SK-N-SH (cell line): ENCODE results near the gene MS4A15. TPM values are rescaled to one million over a fixed set of nuclear protein-coding genes. Genes with fewer than 3 reads are reported as not detected.

Experiments
- CTCF ChIA-PET: fragments of 300-600, 350-600 bp; formaldehyde crosslinking; extraction: SDS; loops from one replicate; lab custom pipeline; 2021; lab: Yijun Ruan, JAX
- POLR2A ChIA-PET: fragments of 350-600 bp; sonication (Branson Sonifier 250); formaldehyde crosslinking; extraction: SDS; loops from one replicate; lab custom pipeline; 2020; ENCODE audit warnings: antibody characterized with exemption, inconsistent platforms; lab: Yijun Ruan, JAX
- DNase-seq: peaks from one replicate; pipeline ENCODE4 v3.0.0; 2012
- H2AFZ ChIP-seq: fragments of 200-600 bp; sonication (generic); 2 replicates; pipeline ENCODE4 v1.8.1; 2016; ENCODE audit warnings: antibody characterized with exemption, mild to moderate bottlenecking, low read depth
- H3F3A ChIP-seq: fragments of 200-600 bp; sonication (generic); replicated peaks from 2 replicates; pipeline ENCODE3; 2016; ENCODE audit warnings: antibody characterized with exemption, mild to moderate bottlenecking; ENCODE audit not compliant: insufficient read depth
- H3K27ac ChIP-seq, 2 experiments: fragments of 200-500 bp in 1 of 2; fragments of 200-600 bp in 1 of 2; sonication (Bioruptor generic) in 1 of 2; sonication (generic), shearing (Covaris generic) in 1 of 2; 2 replicates each; pipeline versions ENCODE4 v1.5.1 to v1.6.1; 2014 to 2016; ENCODE audit warnings: low read depth in 2 of 2, inconsistent platforms in 1 of 2, low read length in 1 of 2, mild to moderate bottlenecking in 1 of 2, mixed read lengths in 1 of 2
- H3K27me3 ChIP-seq: fragments of 200-600 bp; sonication (generic), shearing (Covaris generic); 2 replicates; pipeline ENCODE4 v1.6.1; 2016; ENCODE audit warnings: mixed run types; ENCODE audit not compliant: insufficient read depth
- H3K36me3 ChIP-seq, 2 experiments: fragments of 200-500 bp in 1 of 2; fragments of 200-600 bp in 1 of 2; sonication (Bioruptor generic) in 1 of 2; sonication (generic) in 1 of 2; replicated peaks in 1 of 2; 2 replicates each; pipeline versions ENCODE3 to v1.5.1; 2014 to 2016; ENCODE audit warnings: low read length in 1 of 2, mild to moderate bottlenecking in 1 of 2; ENCODE audit not compliant: insufficient read depth in 2 of 2, control insufficient read depth in 1 of 2
- H3K4me1 ChIP-seq, 2 experiments: fragments of 200-500 bp in 1 of 2; fragments of 200-600 bp in 1 of 2; sonication (Bioruptor generic) in 1 of 2; sonication (generic), shearing (Covaris generic) in 1 of 2; 2 replicates each; pipeline versions ENCODE4 v1.5.1 to v1.6.1; 2014 to 2016; ENCODE audit warnings: low read depth in 1 of 2, low read length in 1 of 2, mixed run types in 1 of 2; ENCODE audit not compliant: insufficient read depth in 2 of 2, control insufficient read depth in 1 of 2
- H3K4me2 ChIP-seq: fragments of 200-600 bp; sonication (generic), shearing (Covaris generic); 2 replicates; pipeline ENCODE4 v1.6.1; 2017; ENCODE audit warnings: mixed run types
- H3K4me3 ChIP-seq, 2 experiments: fragments of 200-500 bp in 1 of 2; fragments of 200-600 bp in 1 of 2; sonication (Bioruptor generic) in 1 of 2; sonication (generic), shearing (Covaris generic) in 1 of 2; 2 replicates each; pipeline versions ENCODE4 v1.5.1 to v1.8.1; 2014 to 2016; ENCODE audit warnings: low read depth in 2 of 2, inconsistent platforms in 1 of 2, low read length in 1 of 2, mild to moderate bottlenecking in 1 of 2, mixed read lengths in 1 of 2, moderate library complexity in 1 of 2
- H3K79me2 ChIP-seq: fragments of 200-600 bp; sonication (generic); 2 replicates; pipeline ENCODE4 v1.8.1; 2017; ENCODE audit warnings: mild to moderate bottlenecking; ENCODE audit not compliant: insufficient read depth
- H3K9ac ChIP-seq: fragments of 200-600 bp; sonication (generic); 2 replicates; pipeline ENCODE4 v1.6.1; 2017; ENCODE audit warnings: mixed run types
- H3K9me2 ChIP-seq: fragments of 200-600 bp; sonication (generic); 2 replicates; pipeline ENCODE4 v1.6.1; 2017; ENCODE audit warnings: mixed run types
- H3K9me3 ChIP-seq: fragments of 200-600 bp; sonication (generic); 2 replicates; pipeline ENCODE4 v1.6.1; 2017; ENCODE audit warnings: mixed run types, mild to moderate bottlenecking, moderate library complexity
- H4K20me1 ChIP-seq: fragments of 200-600 bp; sonication (generic); 2 replicates; pipeline ENCODE4 v1.6.1; 2017; ENCODE audit warnings: mild to moderate bottlenecking, mixed run types; ENCODE audit not compliant: insufficient read depth
- CTCF ChIP-seq: fragments of 200-600 bp; sonication (generic); IDR thresholded peaks from 2 replicates; pipeline ENCODE4 v1.6.1; 2017; ENCODE audit warnings: antibody characterized with exemption, mild to moderate bottlenecking, moderate library complexity
- MEF2A ChIP-seq: IDR thresholded peaks from 2 replicates; pipeline ENCODE4 v1.4.0; 2012; ENCODE audit warnings: low read depth, borderline replicate concordance
- NRF1 ChIP-seq: IDR thresholded peaks from 2 replicates; pipeline ENCODE4 v1.6.1; 2012; ENCODE audit warnings: low read depth, mild to moderate bottlenecking, low read length
- RCOR1 ChIP-seq: fragments of 150-350 bp; IDR thresholded peaks from 2 replicates; pipeline ENCODE4 v1.6.1; 2017; ENCODE audit warnings: antibody characterized with exemption, low read length
- YY1 ChIP-seq: IDR thresholded peaks from 2 replicates; pipeline ENCODE4 v1.4.0; 2012; ENCODE audit warnings: low read depth, mild to moderate bottlenecking
- WGBS: methylation state at CpG from one replicate; pipeline ENCODE4 v1.1.6; 2017; ENCODE audit warnings: low lambda C conversion rate; 5-methylcytosine and 5-hydroxymethylcytosine counted together
- polyA plus RNA-seq, 3 experiments: library from polyadenylated mRNA; depleted of rRNA; stranded (reverse); fragments of >200 nt; gene quantifications; 2 replicates each; pipeline ENCODE4 v1.2.3, GENCODE V29; 2012

The MS4A15 gene
- polyA plus RNA-seq, 1 of the 3 experiments (the other 2 are of a cell fraction) = not detected

DNA sequence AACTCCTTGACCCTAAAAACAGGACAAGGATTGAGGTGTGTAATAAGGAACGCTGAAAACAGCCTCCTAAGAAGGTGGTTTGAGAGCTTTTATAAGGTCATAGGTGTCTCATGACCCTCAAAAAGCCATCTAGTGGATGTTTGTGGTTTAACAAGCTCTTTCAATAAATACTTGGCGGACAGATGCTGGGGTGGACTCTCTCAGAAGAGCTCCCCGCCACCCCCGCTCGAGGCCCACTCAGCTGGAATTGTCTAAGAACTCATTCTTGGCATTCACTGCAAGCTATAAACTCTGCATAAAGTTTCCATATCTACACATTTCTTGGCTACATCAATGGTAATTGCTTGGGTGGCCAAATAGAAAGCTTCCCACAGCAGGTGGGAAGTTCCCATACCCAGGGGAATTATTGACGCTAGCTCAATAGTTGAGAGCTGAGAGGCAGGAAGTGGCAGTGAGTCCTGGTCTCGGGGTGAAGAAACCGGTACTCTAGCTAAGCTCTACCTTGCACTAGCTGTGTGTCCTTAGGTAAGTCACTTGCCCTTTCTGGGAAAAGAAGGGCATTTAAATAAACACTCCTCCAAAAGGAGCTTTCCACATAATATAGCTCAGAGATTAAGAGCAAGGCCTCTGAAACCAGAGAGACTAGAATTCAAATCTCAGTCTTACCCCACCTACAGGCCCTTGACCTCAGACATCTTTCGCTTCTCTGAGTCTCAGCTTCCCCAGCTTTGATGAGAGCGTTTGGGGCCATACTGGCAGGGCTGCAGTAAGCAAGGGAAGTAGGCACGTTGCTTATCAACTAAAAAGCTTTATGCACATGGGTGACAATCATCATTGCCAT lies 6.4 kb downstream of the MS4A15 start:
- Histone ChIP-seq H3K4me1 (no peaks in the 10 kb centered on the region; a peak in 1 of 4 replicates), H3K27ac (no peak overlapping the region), H4K20me1 (no peaks in the 10 kb centered on the region), H3K4me2 (no peak overlapping the region), H3K27me3 (peaks cover 68% of the 10 kb centered on the region), H3K9ac (no peak overlapping the region), H3K9me2 (no peaks in the 10 kb centered on the region), H3K79me2 (no peaks in the 10 kb centered on the region), H3F3A (no peaks in the 10 kb centered on the region), H3K36me3 (no peaks in the 10 kb centered on the region), H3K4me3 (no peak overlapping the region), H3K9me3 (no peaks in the 10 kb centered on the region), H2AFZ (no peak overlapping the region)
- ChIA-PET CTCF (interaction anchor here (0.9 to 4.1 kb wide), 10 partner anchors 9 to 132 kb away, joined by 3 to 67 read pairs (median 4); no protein-coding TSS in a partner anchor), POLR2A (no interaction called here)
- TF ChIP-seq RCOR1 (no peak), CTCF (peak; percentile 49), YY1 (no peak)
- no peak for DNase-seq
- WGBS = 20% methylated on average over 10 of the region's 11 CpGs

DNA sequence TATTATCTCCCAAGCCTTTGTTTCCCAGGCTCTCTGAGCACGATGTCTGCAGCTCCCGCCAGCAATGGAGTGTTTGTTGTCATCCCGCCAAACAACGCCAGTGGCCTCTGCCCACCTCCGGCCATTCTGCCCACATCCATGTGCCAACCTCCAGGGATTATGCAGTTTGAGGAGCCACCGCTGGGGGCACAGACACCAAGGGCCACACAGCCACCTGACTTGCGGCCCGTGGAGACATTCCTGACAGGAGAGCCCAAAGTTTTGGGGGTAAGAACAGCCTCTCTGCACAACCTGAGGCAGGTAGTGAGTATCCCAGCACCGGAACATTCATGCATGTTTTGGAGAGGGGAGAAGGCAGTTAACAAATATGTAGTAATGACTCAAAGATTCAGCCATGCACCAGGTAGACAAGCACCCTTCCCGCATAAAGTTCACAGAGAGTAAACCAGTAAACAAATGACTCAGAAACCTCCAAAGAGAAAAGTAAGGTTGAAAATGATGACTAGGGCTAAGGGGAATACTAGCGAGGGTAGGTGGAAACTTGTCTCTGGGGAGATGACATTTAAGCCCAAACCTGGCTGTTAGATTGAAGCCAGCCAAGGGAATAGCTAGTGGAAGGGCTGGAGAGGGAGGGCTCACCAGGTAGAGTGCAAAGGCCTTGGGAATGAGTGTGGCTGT lies 7.2 kb downstream of the MS4A15 start:
- H3K36me3 ChIP-seq = no peaks in the 10 kb centered on the region
- H4K20me1 ChIP-seq = no peaks in the 10 kb centered on the region
- no peak overlapping the region for H3K27ac ChIP-seq
- H3K4me2 ChIP-seq = no peak overlapping the region
- H3K27me3 ChIP-seq = peaks cover 61% of the 10 kb centered on the region
- WGBS = 29% methylated on average over 11 of the region's 11 CpGs
- H3F3A ChIP-seq = no peaks in the 10 kb centered on the region
- no peak overlapping the region for H3K4me3 ChIP-seq
- H2AFZ ChIP-seq = no peak overlapping the region
- H3K9ac ChIP-seq = no peak overlapping the region
- no peaks in the 10 kb centered on the region for H3K79me2 ChIP-seq
- no peaks in the 10 kb centered on the region; a peak in 1 of 4 replicates for H3K4me1 ChIP-seq
- H3K9me3 ChIP-seq = no peaks in the 10 kb centered on the region
- TF ChIP-seq MEF2A (no peak), NRF1 (no peak), CTCF (peak; percentile 13; the same call in 1 of the 2 replicates)
- no peak for DNase-seq
- H3K9me2 ChIP-seq = no peaks in the 10 kb centered on the region
- POLR2A ChIA-PET = no interaction called here
- CTCF ChIA-PET = interaction anchor here (1.0 to 4.1 kb wide), 8 partner anchors 10 to 67 kb away, joined by 3 to 67 read pairs (median 4); no protein-coding TSS in a partner anchor
